Naive thymus-derived CD4-positive, alpha-beta T cell (primary cell): ENCODE data around the gene CD40LG. TPM values are rescaled to one million over a fixed set of nuclear protein-coding genes. Genes with fewer than 3 reads are reported as not detected.

ENCODE experiments used
- ATAC-seq: fragments of 150-1000 bp; cut with Tn5 transposase; 2 replicates; pipeline ENCODE4 v1.10.0; 2021; ENCODE audit warnings: mild to moderate bottlenecking, moderate library complexity
- CTCF ChIA-PET: fragments of 350-600 bp; sonication (Branson Sonifier 250); formaldehyde crosslinking; loops from one replicate; lab custom pipeline; 2021; ENCODE audit warnings: antibody characterized with exemption; lab: Charles Lee
- POLR2A ChIA-PET: fragments of 350-600 bp; sonication (Branson Sonifier 250); formaldehyde crosslinking; loops from one replicate; lab custom pipeline; 2021; ENCODE audit warnings: antibody characterized with exemption, inconsistent platforms; lab: Charles Lee
- DNase-seq, 9 donors: peaks; one replicate each; pipeline versions ENCODE4 v3.0.0 to v3.0.0-alpha.2; 2020 to 2022; ENCODE audit warnings: mixed read lengths in 1 of 9
- H3K27ac ChIP-seq: one replicate; pipeline ENCODE4 v1.7.0; 2013; ENCODE audit warnings: mild to moderate bottlenecking, low read depth, low read length, moderate library complexity
- H3K27me3 ChIP-seq, 2 donors: one replicate each; pipeline ENCODE4 v1.7.0; 2013; ENCODE audit warnings: low read length in 2 of 2, mild to moderate bottlenecking in 2 of 2, moderate library complexity in 2 of 2; ENCODE audit not compliant: control insufficient read depth in 2 of 2, insufficient read depth in 2 of 2
- H3K36me3 ChIP-seq, 3 experiments: 1 replicate in 2 of 3; 2 replicates in 1 of 3; pipeline ENCODE4 v1.7.0; 2013; ENCODE audit warnings: low read length in 3 of 3, mild to moderate bottlenecking in 3 of 3, moderate library complexity in 1 of 3; ENCODE audit not compliant: insufficient read depth in 3 of 3, control insufficient read depth in 2 of 3
- H3K4me1 ChIP-seq, 2 donors: one replicate each; pipeline ENCODE4 v1.7.0; 2013; ENCODE audit warnings: low read length in 2 of 2, mild to moderate bottlenecking in 2 of 2, moderate library complexity in 1 of 2; ENCODE audit not compliant: control insufficient read depth in 2 of 2, insufficient read depth in 2 of 2
- H3K4me3 ChIP-seq: 2 replicates; pipeline ENCODE4 v1.7.0; 2013; ENCODE audit warnings: mild to moderate bottlenecking, low read length
- H3K9me3 ChIP-seq, 3 experiments: 1 replicate in 2 of 3; 2 replicates in 1 of 3; pipeline ENCODE4 v1.7.0; 2013; ENCODE audit warnings: low read length in 3 of 3; ENCODE audit not compliant: control insufficient read depth in 2 of 3
- H3K27ac Mint-ChIP-seq, 9 donors: one replicate each; pipeline ENCODE4 v1.8.0; 2020 to 2022; ENCODE audit warnings: mixed read lengths in 9 of 9, mild to moderate bottlenecking in 8 of 9, moderate library complexity in 5 of 9, inconsistent platforms in 2 of 9
- H3K27me3 Mint-ChIP-seq, 5 donors: one replicate each; pipeline ENCODE4 v1.8.0; 2021 to 2022; ENCODE audit warnings: mixed read lengths in 5 of 5, mild to moderate bottlenecking in 1 of 5
- H3K36me3 Mint-ChIP-seq, 5 donors: one replicate each; pipeline ENCODE4 v1.8.0; 2020 to 2022; ENCODE audit warnings: mixed read lengths in 5 of 5, mild to moderate bottlenecking in 3 of 5, inconsistent platforms in 1 of 5
- H3K4me1 Mint-ChIP-seq, 7 donors: one replicate each; pipeline ENCODE4 v1.8.0; 2020 to 2022; ENCODE audit warnings: mixed read lengths in 7 of 7, mild to moderate bottlenecking in 3 of 7, inconsistent platforms in 1 of 7
- H3K4me3 Mint-ChIP-seq, 10 donors: one replicate each; pipeline ENCODE4 v1.8.0; 2020 to 2022; ENCODE audit warnings: mild to moderate bottlenecking in 10 of 10, mixed read lengths in 10 of 10, moderate library complexity in 6 of 10, inconsistent platforms in 2 of 10
- H3K9me3 Mint-ChIP-seq, 11 donors: one replicate each; pipeline ENCODE4 v1.8.0; 2020 to 2022; ENCODE audit warnings: mixed read lengths in 11 of 11, mild to moderate bottlenecking in 4 of 11, inconsistent platforms in 1 of 11, moderate library complexity in 1 of 11
- intact Hi-C, 2 donors: fragments of 100-400 bp; cut with micrococcal nuclease; formaldehyde crosslinking; loops; one replicate each; pipeline ENCODE4 v1.15.1; 2023
- polyA plus RNA-seq, 2 donors: library from polyadenylated mRNA; unstranded; fragments of 300-500 nt; fragmentation: Illumina TruSeq; gene quantifications; one replicate each; pipeline ENCODE4 v1.2.3, GENCODE V29; 2021
- total RNA-seq, 6 experiments: library from RNA in 5 of 6; stranded (reverse) in 5 of 6; gene quantifications; 1 replicate in 5 of 6; 2 replicates in 1 of 6; pipeline ENCODE4 v1.2.3 and lab custom pipeline; 2021 to 2026

CD40LG gene
- total and polyA plus RNA-seq, 7 experiments from 2014 or later = 25.2 to 173 (median 58.0) TPM

DNA sequence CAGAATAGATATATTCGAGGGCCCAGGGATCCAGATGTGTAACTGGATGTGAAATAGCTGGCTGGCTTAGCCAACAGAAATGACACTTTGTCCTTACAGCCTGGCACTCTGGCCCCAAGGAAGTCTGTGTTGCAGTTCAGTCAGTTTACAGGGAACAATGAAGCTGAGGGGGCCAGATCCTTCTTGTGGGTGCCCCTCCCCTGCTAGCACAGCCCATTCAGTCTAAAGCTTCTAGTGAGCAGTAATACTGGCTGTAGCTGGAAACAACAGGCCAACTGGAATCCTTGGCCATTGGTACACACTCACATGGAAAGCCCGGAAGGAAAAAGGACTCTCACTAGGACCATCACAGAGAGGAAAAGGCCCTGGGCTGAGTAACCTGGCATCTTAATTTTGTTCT lies 22.7 kb upstream of the CD40LG start:
- CTCF ChIA-PET = no interaction called here
- no peak for ATAC-seq
- H3K4me3 Mint-ChIP-seq = peak overlapping the region in 2 of 10 donors; percentile 62 to 68
- H3K36me3 Mint-ChIP-seq = peaks cover 0 to 16% (median 0%) of the 10 kb centered on the region in 5 donors
- H3K27me3 Mint-ChIP-seq = no peaks in the 10 kb centered on the region
- POLR2A ChIA-PET = interaction anchor here (2.4 to 6.9 kb wide), 4 partner anchors 8 to 34 kb away, joined by 7 to 86 read pairs (median 38); no protein-coding TSS in a partner anchor
- H3K9me3 Mint-ChIP-seq = peaks cover 0 to 9% (median 0%) of the 10 kb centered on the region in 11 donors
- H3K27ac Mint-ChIP-seq = peak overlapping the region in 7 of 9 donors; percentile 66 to 93 (median 87)
- Histone ChIP-seq H3K4me3 (no peak overlapping the region), H3K27ac (peak overlapping the region; percentile 49), H3K9me3 (no peaks in the 10 kb centered on the region), H3K4me1 (peaks cover 47 to 68% of the 10 kb centered on the region in 2 donors), H3K27me3 (no peaks in the 10 kb centered on the region), H3K36me3 (no peaks in the 10 kb centered on the region)
- intact Hi-C loops = loop anchor here (1.0 to 5.0 kb wide), 2 partner anchors 8 to 38 kb away; no protein-coding TSS in a partner anchor
- H3K4me1 Mint-ChIP-seq = peaks cover 26 to 95% (median 84%) of the 10 kb centered on the region in 7 donors
- DNase-seq = no peak

DNA sequence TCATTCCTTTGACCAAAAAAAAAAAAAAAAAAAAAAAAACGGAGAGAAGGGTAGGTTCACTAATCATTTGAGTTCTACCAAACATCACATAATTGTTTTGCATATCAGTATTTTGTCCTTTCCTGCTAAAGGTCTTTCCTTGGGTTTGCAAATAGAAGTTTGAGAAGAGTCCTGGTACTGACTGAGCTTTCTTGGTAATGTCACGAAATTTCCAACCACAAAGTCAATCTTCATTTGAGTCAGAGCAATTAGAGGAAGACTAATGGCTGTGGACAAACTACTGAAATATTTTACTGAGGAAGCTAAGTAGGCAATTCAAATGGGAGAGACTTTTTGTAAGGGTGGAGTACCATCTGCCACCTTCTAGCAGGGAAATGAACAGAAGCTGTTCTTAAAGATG lies 21.7 kb upstream of the CD40LG start:
- Histone ChIP-seq H3K9me3 (no peaks in the 10 kb centered on the region), H3K27ac (peak overlapping the region; percentile 12), H3K4me3 (peak overlapping the region; percentile 18), H3K27me3 (no peaks in the 10 kb centered on the region), H3K36me3 (no peaks in the 10 kb centered on the region), H3K4me1 (peaks cover 56 to 72% of the 10 kb centered on the region in 2 donors)
- no peak for ATAC-seq
- Mint-ChIP-seq H3K9me3 (peaks cover 0 to 9% (median 0%) of the 10 kb centered on the region in 11 donors), H3K4me3 (peak overlapping the region in 8 of 10 donors; percentile 17 to 75 (median 58)), H3K27ac (peak overlapping the region; percentile 40 to 93 (median 85)), H3K27me3 (no peaks in the 10 kb centered on the region), H3K4me1 (peaks cover 30 to 97% (median 87%) of the 10 kb centered on the region in 7 donors), H3K36me3 (peaks cover 0 to 16% (median 0%) of the 10 kb centered on the region in 5 donors)
- no peak for DNase-seq
- CTCF ChIA-PET = interaction anchor here (1.8 kb wide), 1 partner anchor 16 kb away, joined by 7 read pairs; no protein-coding TSS in a partner anchor
- intact Hi-C loops = loop anchor here in 1 of 2 donors (1.0 to 5.0 kb wide), 3 partner anchors 9 to 39 kb away; no protein-coding TSS in a partner anchor
- POLR2A ChIA-PET = interaction anchor here (0.6 to 6.9 kb wide), 10 partner anchors 9 to 49 kb away, joined by 3 to 86 read pairs (median 8); no protein-coding TSS in a partner anchor

- Mint-ChIP-seq H3K27ac (peak overlapping the region; percentile 40 to 93 (median 79)), H3K27me3 (no peaks in the 10 kb centered on the region), H3K4me3 (peak overlapping the region; percentile 12 to 81 (median 65)), H3K36me3 (peaks cover 0 to 12% (median 0%) of the 10 kb centered on the region in 5 donors), H3K4me1 (peaks cover 31 to 97% (median 87%) of the 10 kb centered on the region in 7 donors), H3K9me3 (peaks cover 0 to 9% (median 0%) of the 10 kb centered on the region in 11 donors)
- H3K27me3 ChIP-seq = no peaks in the 10 kb centered on the region
- peak overlapping the region; percentile 12 for H3K27ac ChIP-seq
- peak overlapping the region; percentile 18 for H3K4me3 ChIP-seq
- CTCF ChIA-PET = interaction anchor here (1.8 kb wide), 1 partner anchor 17 kb away, joined by 7 read pairs; no protein-coding TSS in a partner anchor
- POLR2A ChIA-PET = interaction anchor here (0.6 to 6.9 kb wide), 12 partner anchors 9 to 48 kb away, joined by 3 to 86 read pairs (median 6); no protein-coding TSS in a partner anchor
- DNase-seq (no peak), ATAC-seq (no peak)
- no peaks in the 10 kb centered on the region for H3K9me3 ChIP-seq
- intact Hi-C loops = loop anchor here (1.0 to 5.0 kb wide), 4 partner anchors 8 to 40 kb away; no protein-coding TSS in a partner anchor
- peaks cover 58 to 70% of the 10 kb centered on the region in 2 donors for H3K4me1 ChIP-seq
- no peaks in the 10 kb centered on the region for H3K36me3 ChIP-seq
These were observed 21.1 kb upstream of the CD40LG start for GRCh38 chrX:136626891-136627290.

GRCh38 chrX:136627409-136627808 lies 20.5 kb upstream of the CD40LG start:
- Histone ChIP-seq H3K27ac (peak overlapping the region; percentile 48), H3K27me3 (no peaks in the 10 kb centered on the region), H3K9me3 (no peaks in the 10 kb centered on the region), H3K4me1 (peaks cover 61 to 74% of the 10 kb centered on the region in 2 donors), H3K36me3 (no peaks in the 10 kb centered on the region), H3K4me3 (no peak overlapping the region)
- Mint-ChIP-seq H3K27me3 (no peaks in the 10 kb centered on the region), H3K4me1 (peaks cover 33 to 98% (median 88%) of the 10 kb centered on the region in 7 donors), H3K9me3 (peaks cover 0 to 9% (median 0%) of the 10 kb centered on the region in 11 donors), H3K4me3 (peak overlapping the region; percentile 26 to 81 (median 66)), H3K36me3 (peaks cover 0 to 13% (median 0%) of the 10 kb centered on the region in 5 donors), H3K27ac (peak overlapping the region; percentile 57 to 93 (median 87))
- ChIA-PET POLR2A (interaction anchor here (0.6 to 6.9 kb wide), 8 partner anchors 10 to 71 kb away, joined by 3 to 86 read pairs (median 8); no protein-coding TSS in a partner anchor), CTCF (interaction anchor here (1.8 kb wide), 1 partner anchor 17 kb away, joined by 7 read pairs; no protein-coding TSS in a partner anchor)
- peak; percentile 54 for ATAC-seq
- peak in 1 of 9 donors; percentile 25 for DNase-seq
- intact Hi-C loops = loop anchor here (1.0 to 5.0 kb wide), 3 partner anchors 8 to 40 kb away; no protein-coding TSS in a partner anchor

DNA sequence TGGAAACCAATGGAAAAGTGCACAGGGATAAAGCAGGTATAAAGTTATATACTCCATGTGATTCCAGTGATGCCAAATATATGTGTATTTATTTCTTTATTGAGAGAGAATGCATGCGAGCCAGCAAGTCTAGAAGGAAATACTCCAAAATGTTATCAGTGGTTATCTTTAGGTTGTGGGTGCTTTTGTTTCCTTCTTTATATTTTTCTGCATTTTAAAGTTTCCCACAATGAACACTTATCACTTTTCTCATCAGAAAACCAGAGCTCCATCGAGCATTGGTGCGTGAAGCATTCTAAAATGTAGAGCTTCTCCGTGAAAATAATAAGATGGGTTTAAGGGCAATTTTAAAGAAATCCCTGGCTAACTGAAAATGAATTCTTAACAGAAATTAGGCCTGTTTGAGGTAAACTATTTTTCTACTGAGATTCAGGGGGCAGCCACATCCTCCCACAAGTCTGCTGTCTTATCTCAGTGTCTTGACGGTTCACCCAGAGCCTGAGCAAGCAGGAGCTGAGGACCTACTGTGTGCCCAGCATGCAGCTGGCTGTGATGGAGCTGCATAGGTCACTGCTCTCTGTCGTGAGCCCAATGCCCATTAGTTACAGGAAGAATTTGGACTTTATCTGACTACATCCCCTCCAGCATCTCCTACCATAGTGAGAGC lies 18.7 kb upstream of the CD40LG start:
- peaks cover 0 to 8% (median 0%) of the 10 kb centered on the region in 11 donors for H3K9me3 Mint-ChIP-seq
- H3K36me3 Mint-ChIP-seq = peaks cover 0 to 10% (median 0%) of the 10 kb centered on the region in 5 donors
- no peaks in the 10 kb centered on the region for H3K27me3 Mint-ChIP-seq
- H3K4me3 ChIP-seq = no peak overlapping the region
- ChIA-PET CTCF (interaction anchor here (0.6 to 1.8 kb wide), 5 partner anchors 12 to 305 kb away, joined by 3 to 14 read pairs (median 3); no protein-coding TSS in a partner anchor), POLR2A (interaction anchor here (0.9 to 6.9 kb wide), 13 partner anchors 11 to 251 kb away, joined by 3 to 86 read pairs (median 5); partner anchors contain the start of gene RBMX)
- intact Hi-C loops = loop anchor here in 1 of 2 donors (5.0 kb wide), 1 partner anchor 42 kb away; no protein-coding TSS in a partner anchor
- H3K27ac ChIP-seq = peak overlapping the region; percentile 44
- no peaks in the 10 kb centered on the region for H3K9me3 ChIP-seq
- H3K4me3 Mint-ChIP-seq = peak overlapping the region; percentile 42 to 79 (median 69)
- peak in 3 of 9 donors; percentile 33 to 42 (median 36) for DNase-seq
- peaks cover 32 to 100% (median 87%) of the 10 kb centered on the region in 7 donors for H3K4me1 Mint-ChIP-seq
- no peaks in the 10 kb centered on the region for H3K27me3 ChIP-seq
- peak overlapping the region; percentile 73 to 95 (median 91) for H3K27ac Mint-ChIP-seq
- H3K4me1 ChIP-seq = peaks cover 77 to 89% of the 10 kb centered on the region in 2 donors
- ATAC-seq = peak; percentile 34
- H3K36me3 ChIP-seq = no peaks in the 10 kb centered on the region

- Histone ChIP-seq H3K36me3 (no peaks in the 10 kb centered on the region), H3K9me3 (no peaks in the 10 kb centered on the region), H3K4me1 (peaks cover 83 to 91% of the 10 kb centered on the region in 2 donors), H3K27ac (peak overlapping the region; percentile 51), H3K27me3 (no peaks in the 10 kb centered on the region), H3K4me3 (peak overlapping the region; percentile 26)
- ChIA-PET POLR2A (interaction anchor here (0.6 to 6.9 kb wide), 11 partner anchors 11 to 61 kb away, joined by 3 to 86 read pairs (median 7); no protein-coding TSS in a partner anchor), CTCF (interaction anchor here (0.5 to 1.6 kb wide), 2 partner anchors 23 kb away, joined by 3 to 4 read pairs; no protein-coding TSS in a partner anchor)
- peak overlapping the region; percentile 73 to 95 (median 91) for H3K27ac Mint-ChIP-seq
- intact Hi-C loops = loop anchor here in 1 of 2 donors (1.0 to 2.0 kb wide), 2 partner anchors 8 to 16 kb away; no protein-coding TSS in a partner anchor
- peaks cover 0 to 3% (median 0%) of the 10 kb centered on the region in 11 donors for H3K9me3 Mint-ChIP-seq
- DNase-seq (peak in 7 of 9 donors; percentile 38 to 74 (median 66)), ATAC-seq (peak; percentile 70)
- H3K4me1 Mint-ChIP-seq = peaks cover 31 to 98% (median 87%) of the 10 kb centered on the region in 7 donors
- peak overlapping the region; percentile 50 to 81 (median 64) for H3K4me3 Mint-ChIP-seq
- H3K27me3 Mint-ChIP-seq = no peaks in the 10 kb centered on the region
- peaks cover 0 to 4% (median 0%) of the 10 kb centered on the region in 5 donors for H3K36me3 Mint-ChIP-seq
These were observed 17.1 kb upstream of the CD40LG start for GRCh38 chrX:136630881-136631280.
